ENCODE data around the gene CDH12.

DNA sequence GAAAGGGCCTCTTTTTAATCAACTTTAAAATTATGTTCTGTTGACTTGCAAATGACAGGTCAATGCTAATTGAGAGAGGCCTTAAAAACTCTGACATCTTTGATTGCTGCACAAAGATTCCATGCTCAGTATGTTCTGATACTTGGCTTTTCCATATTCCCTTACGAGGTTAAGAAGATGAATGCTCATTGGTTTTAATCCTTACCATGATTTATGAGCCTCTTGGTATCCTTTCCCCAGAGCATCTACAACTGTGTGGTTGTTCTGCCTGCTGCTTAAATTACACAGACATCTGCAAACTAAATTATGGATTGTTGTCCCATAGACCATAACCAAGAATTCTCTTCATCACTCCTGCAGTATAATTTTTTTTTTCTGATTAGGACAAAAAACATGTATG lies 352.6 kb downstream of the CDH12 start:
- TF ChIP-seq EZH2 (IDR thresholded peaks at IDR 0.05; ENCODE audit: insufficient read depth, poor library complexity, severe bottlenecking) (no peak), EZH2phosphoT487 (IDR thresholded peaks at IDR 0.05; ENCODE audit: insufficient read depth, low read depth) (no peak)
